Natural killer cell treated with Interleukin-12 subunit alpha and Interleukin-12 subunit beta and Interleukin-15 and Interleukin-18, amount 100 ng/mL, for 72 hours (primary cell): ENCODE results near the gene CCNJ. TPM values are rescaled to one million over a fixed set of nuclear protein-coding genes. Genes with fewer than 3 reads are reported as not detected.
"Not testable (repeated sequence)": the region's sequence is repeated elsewhere in the genome, so short reads cannot be mapped to it uniquely, and the experiment has no call there.

Experiments
- ATAC-seq, 2 donors: fragments of 150-1000 bp; cut with Tn5 transposase in 1 of 2; sonication (Bioruptor Pico), chemical (Tn5 transposase) in 1 of 2; 2 replicates each; pipeline ENCODE4 v1.10.0; 2021
- DNase-seq: peaks from one replicate; pipeline ENCODE4 v3.0.0; 2022; ENCODE audit warnings: low spot score
- H3K27ac Mint-ChIP-seq, 2 donors: 1 replicate in 1 of 2; 2 replicates in 1 of 2; pipeline ENCODE4 v1.8.0; 2022; ENCODE audit warnings: mixed read lengths in 2 of 2, mild to moderate bottlenecking in 1 of 2, moderate library complexity in 1 of 2
- H3K27me3 Mint-ChIP-seq, 2 donors: 1 replicate in 1 of 2; 2 replicates in 1 of 2; pipeline ENCODE4 v1.8.0; 2022; ENCODE audit warnings: mixed read lengths in 2 of 2
- H3K36me3 Mint-ChIP-seq: one replicate; pipeline ENCODE4 v1.8.0; 2022; ENCODE audit warnings: mixed read lengths
- H3K4me1 Mint-ChIP-seq, 2 donors: 1 replicate in 1 of 2; 2 replicates in 1 of 2; pipeline ENCODE4 v1.8.0; 2022; ENCODE audit warnings: low read depth in 2 of 2, mixed read lengths in 2 of 2, mild to moderate bottlenecking in 1 of 2
- H3K4me3 Mint-ChIP-seq: one replicate; pipeline ENCODE4 v1.8.0; 2022; ENCODE audit warnings: mixed read lengths
- H3K9me3 Mint-ChIP-seq: 2 replicates; pipeline ENCODE4 v1.8.0; 2022; ENCODE audit warnings: mixed read lengths
- total RNA-seq, 2 donors: library from RNA; stranded (reverse); gene quantifications; one replicate each; pipeline ENCODE4 v1.2.3, GENCODE V29; 2022

Gene CCNJ
- total RNA-seq, 2 donors from 2014 or later = 12.1 to 14.2 TPM

DNA sequence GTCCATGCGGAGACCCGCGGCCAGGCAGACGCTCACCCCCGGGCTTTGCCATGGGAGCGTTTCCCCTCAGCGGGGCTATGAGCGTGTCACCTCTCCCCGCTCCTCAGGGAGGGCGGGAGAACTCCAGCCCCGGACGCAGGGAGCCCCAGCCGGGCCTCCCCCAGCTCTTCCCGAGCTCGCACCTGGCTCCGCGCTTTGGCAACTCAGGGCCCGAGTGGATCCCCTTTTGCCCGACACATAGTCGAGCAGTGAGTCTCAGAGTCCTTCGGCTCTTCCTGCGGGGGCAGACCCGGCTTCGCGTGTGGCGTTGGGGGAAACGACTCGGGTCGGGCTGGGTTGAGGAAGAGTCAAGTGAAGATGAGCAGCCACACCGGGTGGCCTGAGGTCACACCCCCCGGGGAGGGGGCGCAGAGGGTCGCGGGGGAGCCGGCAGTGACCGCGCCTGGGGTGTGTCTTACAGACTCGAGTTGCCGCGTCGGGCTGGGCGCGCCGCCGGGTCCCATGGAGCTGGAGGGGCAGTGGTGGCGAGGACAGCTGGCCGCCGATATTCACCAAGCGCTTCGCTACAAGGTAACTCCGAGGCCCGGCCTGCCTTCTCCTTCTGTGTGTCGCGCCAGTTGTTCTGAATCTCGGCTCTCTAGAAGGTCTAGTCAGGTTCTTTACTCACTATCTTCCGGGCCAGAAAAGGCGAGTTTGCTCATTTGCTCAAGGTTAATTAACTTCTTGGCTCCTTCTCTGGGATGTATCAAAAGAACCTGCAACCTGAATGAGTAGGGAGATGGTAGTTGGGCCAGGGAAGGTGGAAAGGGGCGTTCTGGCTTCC lies 721 bp downstream of the CCNJ start:
- H3K36me3 Mint-ChIP-seq = peaks cover 20% of the 10 kb centered on the region
- ATAC-seq (peak; percentile 70 to 73), DNase-seq (peak; percentile 77)
- peak overlapping the region; percentile 81 to 91 for H3K27ac Mint-ChIP-seq
- H3K4me1 Mint-ChIP-seq = peaks cover 38 to 43% of the 10 kb centered on the region in 2 donors
- H3K27me3 Mint-ChIP-seq = peaks cover 0 to 1% of the 10 kb centered on the region in 2 donors
- H3K9me3 Mint-ChIP-seq = no peaks in the 10 kb centered on the region
- H3K4me3 Mint-ChIP-seq = peak overlapping the region; percentile 85

DNA sequence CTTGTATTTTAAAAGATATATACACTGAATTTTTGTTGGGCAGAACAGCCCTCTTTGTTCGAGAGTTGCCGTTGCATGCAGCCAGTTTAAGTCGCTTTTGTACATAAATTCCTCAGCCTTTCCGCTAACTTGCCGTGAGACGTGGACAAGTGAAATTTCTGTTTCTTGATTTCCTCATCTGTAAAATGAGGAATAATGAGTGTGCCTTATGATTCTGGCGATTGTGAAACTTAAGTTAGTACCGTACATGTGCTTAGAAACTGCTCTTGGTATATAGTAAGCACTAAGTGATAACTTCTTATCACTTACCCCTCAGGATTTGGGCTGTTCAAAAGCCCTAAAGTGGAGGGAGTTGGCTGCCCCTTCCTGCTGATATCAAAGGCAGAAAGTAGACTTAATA lies 1.4 kb downstream of the CCNJ start:
- DNase-seq (no peak), ATAC-seq (no peak)
- Mint-ChIP-seq H3K4me3 (peak overlapping the region; percentile 85), H3K9me3 (no peaks in the 10 kb centered on the region), H3K4me1 (peaks cover 38 to 43% of the 10 kb centered on the region in 2 donors), H3K36me3 (peaks cover 20% of the 10 kb centered on the region), H3K27me3 (no peaks in the 10 kb centered on the region), H3K27ac (peak overlapping the region; percentile 81 to 91)

DNA sequence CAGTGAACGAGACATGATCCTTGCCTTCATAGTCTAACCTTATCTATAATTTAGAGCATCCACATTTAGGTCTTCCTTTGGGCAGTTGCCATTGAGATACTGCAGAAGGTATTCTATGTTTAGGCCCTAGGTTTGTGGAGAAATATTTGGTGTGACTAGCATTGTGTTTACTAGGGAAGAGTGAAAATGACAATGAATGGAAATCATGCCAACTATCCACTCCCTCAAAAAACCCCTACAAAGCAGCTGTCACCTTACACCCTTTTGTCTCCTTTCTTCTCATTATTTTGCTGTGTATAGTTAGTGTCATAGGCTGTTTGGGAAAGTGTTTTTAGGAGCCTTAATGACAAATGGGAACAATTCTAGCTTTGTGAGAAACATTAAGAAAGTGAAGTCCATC lies 3.2 kb downstream of the CCNJ start:
- Mint-ChIP-seq H3K9me3 (no peaks in the 10 kb centered on the region), H3K4me1 (peaks cover 37 to 43% of the 10 kb centered on the region in 2 donors), H3K36me3 (peaks cover 22% of the 10 kb centered on the region), H3K4me3 (peak overlapping the region; percentile 85), H3K27me3 (no peaks in the 10 kb centered on the region), H3K27ac (no peak overlapping the region)
- no peak for ATAC-seq
- DNase-seq = no peak

DNA sequence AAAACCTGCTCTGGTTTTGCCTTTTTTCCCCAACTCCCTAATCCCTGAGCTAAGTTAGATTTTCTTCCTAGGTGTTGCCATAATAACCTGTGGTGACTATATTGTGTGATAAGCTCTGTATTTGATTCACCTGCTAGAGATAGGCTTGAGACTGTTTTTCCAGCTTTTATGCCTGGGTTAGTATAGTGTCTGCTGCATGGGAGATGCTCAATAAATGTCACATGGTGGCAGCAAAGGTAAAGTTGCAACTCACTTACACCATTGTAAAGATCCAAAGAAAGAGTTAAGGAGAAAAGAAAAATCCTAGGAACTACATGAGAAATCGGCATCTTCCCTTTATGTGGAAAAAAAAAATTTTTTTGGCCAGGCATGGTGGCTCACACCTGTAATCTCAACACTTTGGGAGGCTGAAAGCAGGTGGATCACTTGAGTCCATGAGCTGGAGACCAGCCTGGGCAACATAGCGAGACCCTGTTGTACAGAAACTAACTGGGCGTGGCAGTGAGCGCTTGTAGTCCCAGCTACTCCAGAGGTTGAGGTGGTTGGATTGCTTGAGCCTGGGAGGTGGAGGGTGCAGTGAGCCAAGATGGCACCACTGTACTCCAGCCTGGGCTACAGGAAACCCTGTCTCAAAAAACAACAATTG lies 3.7 kb downstream of the CCNJ start:
- Mint-ChIP-seq H3K4me3 (no peak overlapping the region), H3K27me3 (no peaks in the 10 kb centered on the region), H3K9me3 (no peaks in the 10 kb centered on the region), H3K36me3 (peaks cover 27% of the 10 kb centered on the region), H3K4me1 (peaks cover 38 to 49% of the 10 kb centered on the region in 2 donors), H3K27ac (no peak overlapping the region)
- no peak for ATAC-seq
- no peak for DNase-seq

DNA sequence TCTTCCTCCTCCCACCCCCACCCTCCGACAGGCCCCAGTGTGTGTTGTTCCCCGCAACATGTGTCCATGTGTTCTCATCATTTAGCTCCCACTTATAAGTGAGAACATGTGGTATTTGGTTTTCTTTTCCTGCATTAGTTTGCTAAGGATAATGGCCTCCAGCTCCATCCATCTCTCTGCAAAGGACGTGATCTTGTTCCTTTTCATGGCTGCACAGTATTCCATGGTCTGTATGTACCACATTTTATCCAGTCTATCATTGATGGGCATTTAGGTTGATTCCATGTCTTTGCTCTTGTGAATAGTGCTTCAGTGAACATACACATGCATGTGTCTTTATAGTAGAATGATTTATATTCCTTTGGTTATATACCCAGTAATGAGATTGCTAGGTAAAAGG lies 4.5 kb downstream of the CCNJ start:
- not testable (repeated sequence) for H3K9me3 Mint-ChIP-seq, H3K4me3 Mint-ChIP-seq, DNase-seq, H3K27me3 Mint-ChIP-seq, ATAC-seq
- peaks cover 28% of the 10 kb centered on the region for H3K36me3 Mint-ChIP-seq
- H3K4me1 Mint-ChIP-seq = peaks cover 34 to 47% of the 10 kb centered on the region in 2 donors
- H3K27ac Mint-ChIP-seq = peak overlapping the region in 1 of 2 donors; percentile 13

DNA sequence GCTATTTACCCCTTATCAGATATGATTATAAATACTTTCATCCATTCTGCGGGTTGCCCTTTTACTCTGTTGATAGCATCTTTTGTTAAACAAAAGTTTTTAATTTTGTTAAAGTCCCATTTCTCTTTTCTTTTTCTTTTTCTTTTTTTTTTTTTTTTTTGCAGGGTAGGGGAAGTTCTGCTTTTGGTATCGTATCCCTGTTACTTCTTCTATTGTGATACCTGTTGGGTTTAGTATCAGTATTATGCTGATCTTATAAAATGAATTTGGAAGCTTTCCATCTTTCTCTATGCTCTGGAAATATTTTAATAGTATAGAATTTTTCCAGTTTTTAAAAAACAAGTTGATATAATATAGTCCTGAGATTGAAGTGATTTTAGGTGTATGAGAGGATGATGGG lies 6.0 kb downstream of the CCNJ start:
- no peak for ATAC-seq
- no peak overlapping the region for H3K4me3 Mint-ChIP-seq
- H3K27ac Mint-ChIP-seq = no peak overlapping the region
- DNase-seq = no peak
- no peaks in the 10 kb centered on the region for H3K27me3 Mint-ChIP-seq
- peaks cover 37 to 47% of the 10 kb centered on the region in 2 donors for H3K4me1 Mint-ChIP-seq
- no peaks in the 10 kb centered on the region for H3K9me3 Mint-ChIP-seq
- H3K36me3 Mint-ChIP-seq = peaks cover 28% of the 10 kb centered on the region

DNA sequence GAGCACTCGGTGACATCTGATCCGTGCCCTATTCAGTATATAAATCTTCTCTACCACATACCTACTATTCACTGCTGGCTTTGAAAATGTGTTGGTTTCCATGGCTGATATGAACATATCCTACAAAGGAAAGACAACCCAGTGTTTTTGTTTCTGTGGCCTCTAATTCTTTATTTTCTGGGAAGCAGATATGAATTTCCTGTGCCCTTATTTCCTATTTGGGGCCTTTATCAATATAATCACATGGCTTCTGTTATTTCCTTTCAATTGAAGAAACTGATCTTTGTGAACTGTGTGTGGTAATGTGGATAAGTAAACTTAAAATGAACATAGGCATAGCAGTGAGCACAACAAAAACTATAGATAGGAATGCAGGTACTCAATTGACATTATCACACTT lies 10.6 kb downstream of the CCNJ start:
- ATAC-seq (no peak), DNase-seq (no peak)
- no peak overlapping the region for H3K27ac Mint-ChIP-seq
- H3K27me3 Mint-ChIP-seq = no peaks in the 10 kb centered on the region
- H3K4me3 Mint-ChIP-seq = no peak overlapping the region
- no peaks in the 10 kb centered on the region for H3K9me3 Mint-ChIP-seq
- H3K36me3 Mint-ChIP-seq = peaks cover 31% of the 10 kb centered on the region
- peaks cover 10% of the 10 kb centered on the region in 2 donors for H3K4me1 Mint-ChIP-seq

DNA sequence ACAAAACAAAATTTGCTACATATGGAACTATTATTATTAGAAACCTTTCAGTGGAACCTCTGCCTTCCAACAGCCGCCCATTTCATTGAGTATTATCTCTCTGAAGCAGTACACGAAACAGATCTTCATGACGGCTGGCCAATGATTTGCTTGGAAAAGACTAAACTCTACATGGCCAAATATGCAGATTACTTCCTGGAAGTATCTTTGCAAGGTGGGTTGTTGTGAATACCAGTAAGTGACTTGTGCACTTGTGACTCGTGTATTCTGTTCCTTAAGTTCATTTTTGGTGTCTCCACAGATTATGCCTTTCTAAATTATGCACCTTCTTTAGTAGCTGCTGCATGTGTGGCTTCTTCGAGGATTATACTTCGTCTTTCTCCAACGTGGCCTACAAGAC lies 13.4 kb downstream of the CCNJ start:
- peaks cover 8% of the 10 kb centered on the region in 2 donors for H3K4me1 Mint-ChIP-seq

DNA sequence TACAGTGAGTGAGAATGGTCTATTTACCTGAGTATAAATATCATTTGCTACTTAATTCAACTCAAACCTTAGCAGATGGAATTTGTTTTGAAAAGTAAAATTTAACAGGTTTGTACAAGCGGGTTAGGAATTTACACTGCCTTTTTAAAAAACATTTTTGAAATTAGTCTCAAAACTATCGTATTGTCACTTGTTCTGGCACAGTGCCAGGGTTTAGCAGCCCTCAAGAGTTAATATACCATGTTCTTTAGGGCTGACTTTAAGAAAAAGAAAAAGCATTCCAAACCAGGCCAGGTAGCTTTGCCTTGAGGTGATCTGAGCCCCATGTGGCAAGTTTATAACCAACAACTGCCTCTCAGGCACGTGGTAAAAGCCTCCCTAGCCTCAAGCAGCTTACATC lies 17.8 kb downstream of the CCNJ start:
- Mint-ChIP-seq H3K36me3 (peaks cover 44% of the 10 kb centered on the region), H3K4me3 (no peak overlapping the region), H3K27me3 (no peaks in the 10 kb centered on the region), H3K9me3 (no peaks in the 10 kb centered on the region), H3K4me1 (peaks cover 28 to 29% of the 10 kb centered on the region in 2 donors), H3K27ac (no peak overlapping the region)
- no peak for DNase-seq
- no peak for ATAC-seq

More for the DNA sequence above, 13.4 kb downstream of the CCNJ start:
- ATAC-seq = no peak
- Mint-ChIP-seq H3K4me3 (no peak overlapping the region), H3K9me3 (no peaks in the 10 kb centered on the region), H3K27ac (no peak overlapping the region), H3K27me3 (no peaks in the 10 kb centered on the region), H3K36me3 (peaks cover 34% of the 10 kb centered on the region)
- no peak for DNase-seq

DNA sequence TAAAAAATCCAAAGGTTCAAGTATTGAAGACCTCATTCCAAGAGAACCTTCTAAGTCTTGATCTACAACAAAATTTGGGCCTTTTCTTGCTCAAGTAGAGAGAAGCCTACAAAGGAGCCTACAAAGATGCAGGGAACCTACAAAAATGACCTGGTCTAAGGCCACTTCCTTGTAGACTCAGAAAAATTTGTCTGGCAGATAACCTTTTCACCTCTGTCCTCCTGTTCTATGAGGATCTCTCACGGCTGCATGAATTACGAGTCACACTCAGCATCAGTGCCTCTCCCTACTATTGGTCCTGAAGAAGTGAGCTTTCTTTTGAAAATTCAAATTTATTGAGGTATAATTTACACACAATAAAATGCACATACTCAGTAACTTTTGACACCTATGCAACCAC lies 29.3 kb downstream of the CCNJ start:
- Mint-ChIP-seq H3K4me3 (peak overlapping the region; percentile 4), H3K27ac (peak overlapping the region; percentile 77 to 79), H3K36me3 (peaks cover 6% of the 10 kb centered on the region), H3K27me3 (no peaks in the 10 kb centered on the region), H3K9me3 (no peaks in the 10 kb centered on the region), H3K4me1 (peaks cover 25 to 29% of the 10 kb centered on the region in 2 donors)
- ATAC-seq (no peak), DNase-seq (no peak)

DNA sequence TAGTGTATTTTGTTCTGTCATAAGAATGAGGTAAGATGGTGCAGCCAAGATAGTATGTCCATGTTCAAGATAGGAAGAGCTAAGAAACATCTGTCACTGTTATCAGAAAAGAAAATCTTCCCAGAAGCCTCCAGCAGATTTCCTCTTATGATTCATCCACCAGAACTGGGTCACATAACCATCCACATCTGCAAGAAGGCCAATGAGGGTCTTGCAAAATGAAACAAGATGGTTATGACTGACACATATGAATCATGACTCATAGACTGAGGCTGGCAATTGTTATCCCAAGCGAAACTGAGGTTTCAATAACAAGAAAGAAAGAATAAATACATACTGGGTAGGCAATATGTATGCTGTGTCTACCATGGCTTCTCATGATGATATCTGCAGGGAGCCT lies 30.3 kb downstream of the CCNJ start:
- peaks cover 27 to 29% of the 10 kb centered on the region in 2 donors for H3K4me1 Mint-ChIP-seq
- H3K9me3 Mint-ChIP-seq = no peaks in the 10 kb centered on the region
- peak overlapping the region; percentile 77 to 79 for H3K27ac Mint-ChIP-seq
- DNase-seq (peak; percentile 64), ATAC-seq (peak; percentile 98 to 99)
- peaks cover 6% of the 10 kb centered on the region for H3K36me3 Mint-ChIP-seq
- H3K27me3 Mint-ChIP-seq = no peaks in the 10 kb centered on the region
- peak overlapping the region; percentile 82 for H3K4me3 Mint-ChIP-seq

DNA sequence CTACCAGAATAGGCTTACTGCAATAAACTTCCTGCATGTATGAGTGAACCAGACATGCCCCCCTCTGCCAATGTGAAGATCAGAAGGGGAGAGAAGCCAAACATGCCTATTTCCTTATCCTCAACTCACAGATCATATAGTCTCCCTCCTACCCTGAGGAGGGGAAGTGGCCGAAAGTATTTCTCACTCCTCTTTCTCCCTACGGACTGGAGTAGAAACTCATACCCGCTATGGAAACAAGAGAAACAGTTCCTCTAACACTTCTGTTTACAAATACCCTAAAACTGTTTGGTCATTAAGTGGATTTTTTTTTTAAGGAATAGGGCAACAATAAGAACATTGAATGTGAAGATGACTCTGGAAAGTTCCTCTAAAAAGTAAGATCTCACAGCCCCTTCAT lies 31.4 kb downstream of the CCNJ start:
- H3K36me3 Mint-ChIP-seq = peaks cover 6% of the 10 kb centered on the region
- DNase-seq (no peak), ATAC-seq (no peak)
- H3K27ac Mint-ChIP-seq = peak overlapping the region; percentile 77 to 79
- H3K9me3 Mint-ChIP-seq = no peaks in the 10 kb centered on the region
- peaks cover 27 to 29% of the 10 kb centered on the region in 2 donors for H3K4me1 Mint-ChIP-seq
- no peak overlapping the region for H3K4me3 Mint-ChIP-seq
- no peaks in the 10 kb centered on the region for H3K27me3 Mint-ChIP-seq

DNA sequence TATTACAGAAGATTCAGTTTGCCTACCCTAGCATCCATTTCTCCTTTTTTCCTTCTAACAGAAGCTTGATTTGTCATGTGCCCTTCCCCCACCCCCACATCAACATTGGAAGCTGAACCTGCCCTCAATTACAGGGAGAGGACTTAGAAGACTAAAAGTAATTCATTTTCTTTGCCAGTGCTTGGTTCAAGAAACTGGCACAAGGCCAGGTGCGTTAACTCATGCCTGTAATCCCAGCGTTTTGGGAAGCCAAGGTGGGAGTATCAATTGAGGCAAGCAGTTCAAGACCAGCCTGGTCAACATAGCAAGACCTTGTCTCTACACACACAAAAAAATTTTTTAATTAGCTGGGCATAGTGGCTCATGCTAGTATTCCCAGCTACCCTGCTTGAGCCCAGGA lies 32.6 kb downstream of the CCNJ start:
- Mint-ChIP-seq H3K4me3 (no peak overlapping the region), H3K27me3 (no peaks in the 10 kb centered on the region), H3K27ac (no peak overlapping the region), H3K9me3 (no peaks in the 10 kb centered on the region), H3K36me3 (peaks cover 14% of the 10 kb centered on the region), H3K4me1 (peaks cover 27 to 35% of the 10 kb centered on the region in 2 donors)
- ATAC-seq = no peak
- DNase-seq = no peak

DNA sequence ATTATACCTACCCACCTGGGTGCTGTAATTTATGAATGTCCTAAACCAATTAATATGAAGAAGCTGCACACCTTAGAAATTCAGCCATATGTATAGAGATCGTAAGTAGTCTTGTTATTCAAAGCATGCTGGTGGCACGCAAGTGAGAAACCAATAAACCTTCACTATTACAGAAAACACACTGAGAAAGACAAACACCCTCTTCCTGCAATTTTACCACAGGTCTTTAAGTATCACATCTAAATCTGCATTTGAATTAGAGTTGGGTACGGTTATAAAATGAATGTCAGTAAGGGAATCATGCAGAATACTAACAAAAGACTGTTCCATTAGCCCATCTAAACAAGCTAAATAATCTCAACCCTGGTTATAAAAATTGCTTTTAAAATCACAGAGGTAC lies 33.8 kb downstream of the CCNJ start:
- no peak for DNase-seq
- peak overlapping the region in 1 of 2 donors; percentile 11 for H3K27ac Mint-ChIP-seq
- ATAC-seq = no peak
- H3K36me3 Mint-ChIP-seq = peaks cover 17% of the 10 kb centered on the region
- no peaks in the 10 kb centered on the region for H3K27me3 Mint-ChIP-seq
- H3K9me3 Mint-ChIP-seq = no peaks in the 10 kb centered on the region
- peaks cover 24 to 29% of the 10 kb centered on the region in 2 donors for H3K4me1 Mint-ChIP-seq
- no peak overlapping the region for H3K4me3 Mint-ChIP-seq
